Measurements from ENCODE around the gene LOXL4. TPM values are rescaled to one million over a fixed set of nuclear protein-coding genes. Genes with fewer than 3 reads are reported as not detected.

LOXL4 gene
- total RNA-seq: under 1 TPM; 0.33 to 0.34 TPM

GRCh38 chr10:98267894-98268693, at the start of gene LOXL4:
Gene LOXL4 (minus strand): TSS chr10:98268194. CDS start chr10:98263019, 5,175 bp downstream.

Other genes with a start within 250 kb of the LOXL4 start
- under 1 TPM; under 0.01 to 0.34 TPM for gene CRTAC1, start 237.6 kb downstream of the LOXL4 start, total RNA-seq
- 10 to 100 TPM; 19.3 TPM for gene R3HCC1L, start 133.5 kb downstream of the LOXL4 start, total RNA-seq
- 1 to 10 TPM; 2.8 to 5.0 TPM for gene PYROXD2, start 147.0 kb upstream of the LOXL4 start, total RNA-seq
- 10 to 100 TPM; 51.0 to 54.0 TPM for gene HPS1, start 178.7 kb upstream of the LOXL4 start, total RNA-seq